C4-2B (cell line): Measurements from ENCODE around the gene NCOA1.

ENCODE experiments used
- CTCF ChIP-seq: fragments of 450-650 bp; conservative IDR thresholded peaks from 2 replicates; pipeline ENCODE4 v1.5.1; 2017; ENCODE audit warnings: mild to moderate bottlenecking
- ZFX ChIP-seq: fragments of 450-650 bp; IDR thresholded peaks from 2 replicates; pipeline ENCODE4 v1.6.1; 2017

GRCh38 chr2:24548058-24548457 is 57.0 kb downstream of the NCOA1 start:
- no peak for TF ChIP-seq CTCF
- TF ChIP-seq ZFX, result no peak
